ENCODE results near the gene TACR2.

DNA sequence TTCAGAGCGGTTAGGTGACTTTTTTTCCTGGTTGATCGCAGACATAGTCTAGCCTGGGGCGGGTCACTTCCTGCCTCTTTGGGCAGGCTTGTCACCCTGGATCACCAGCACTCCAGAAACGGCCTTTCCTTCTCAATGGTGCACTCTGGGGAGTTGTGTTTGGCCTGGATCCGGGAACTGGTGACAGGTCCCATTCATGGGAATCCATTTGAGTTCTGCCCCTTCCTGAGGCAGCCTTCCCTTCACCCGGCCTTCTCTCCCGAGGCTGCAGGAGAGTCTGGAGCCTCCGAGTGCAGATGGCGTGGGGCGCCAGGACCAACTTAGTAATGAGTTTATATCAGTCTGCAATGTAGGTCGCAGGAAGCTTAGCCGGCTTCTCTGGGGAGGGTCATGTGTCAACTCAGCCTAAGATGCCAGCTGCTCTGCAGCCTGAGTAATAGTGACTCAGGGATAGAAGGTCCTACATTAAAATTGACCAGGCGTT is 54.2 kb downstream of the TACR2 start:
- TF ChIP-seq, protein P1, sequence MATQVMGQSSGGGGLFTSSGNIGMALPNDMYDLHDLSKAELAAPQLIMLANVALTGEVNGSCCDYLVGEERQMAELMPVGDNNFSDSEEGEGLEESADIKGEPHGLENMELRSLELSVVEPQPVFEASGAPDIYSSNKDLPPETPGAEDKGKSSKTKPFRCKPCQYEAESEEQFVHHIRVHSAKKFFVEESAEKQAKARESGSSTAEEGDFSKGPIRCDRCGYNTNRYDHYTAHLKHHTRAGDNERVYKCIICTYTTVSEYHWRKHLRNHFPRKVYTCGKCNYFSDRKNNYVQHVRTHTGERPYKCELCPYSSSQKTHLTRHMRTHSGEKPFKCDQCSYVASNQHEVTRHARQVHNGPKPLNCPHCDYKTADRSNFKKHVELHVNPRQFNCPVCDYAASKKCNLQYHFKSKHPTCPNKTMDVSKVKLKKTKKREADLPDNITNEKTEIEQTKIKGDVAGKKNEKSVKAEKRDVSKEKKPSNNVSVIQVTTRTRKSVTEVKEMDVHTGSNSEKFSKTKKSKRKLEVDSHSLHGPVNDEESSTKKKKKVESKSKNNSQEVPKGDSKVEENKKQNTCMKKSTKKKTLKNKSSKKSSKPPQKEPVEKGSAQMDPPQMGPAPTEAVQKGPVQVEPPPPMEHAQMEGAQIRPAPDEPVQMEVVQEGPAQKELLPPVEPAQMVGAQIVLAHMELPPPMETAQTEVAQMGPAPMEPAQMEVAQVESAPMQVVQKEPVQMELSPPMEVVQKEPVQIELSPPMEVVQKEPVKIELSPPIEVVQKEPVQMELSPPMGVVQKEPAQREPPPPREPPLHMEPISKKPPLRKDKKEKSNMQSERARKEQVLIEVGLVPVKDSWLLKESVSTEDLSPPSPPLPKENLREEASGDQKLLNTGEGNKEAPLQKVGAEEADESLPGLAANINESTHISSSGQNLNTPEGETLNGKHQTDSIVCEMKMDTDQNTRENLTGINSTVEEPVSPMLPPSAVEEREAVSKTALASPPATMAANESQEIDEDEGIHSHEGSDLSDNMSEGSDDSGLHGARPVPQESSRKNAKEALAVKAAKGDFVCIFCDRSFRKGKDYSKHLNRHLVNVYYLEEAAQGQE (IDR thresholded peaks at IDR 0.05; ENCODE audit: insufficient read depth in 1 of 2, low read depth in 2 of 2, low read length in 2 of 2): no peak
- TF ChIP-seq FOXP2 (optimal IDR thresholded peaks at IDR 0.05; ENCODE audit: borderline replicate concordance, extremely low read depth, extremely low read length, insufficient read depth): no peak

Data from PFSK-1 (cell line).